Skeletal muscle cell (primary cell): ENCODE results near the gene HSPB9.

ENCODE experiments used
- DNase-seq: peaks from one replicate; pipeline ENCODE4 v3.0.0-alpha.2; 2010; ENCODE audit warnings: low read depth
- H3K4me3 ChIP-seq: 2 replicates; pipeline ENCODE4 v1.5.1; 2011; ENCODE audit warnings: low read depth, mild to moderate bottlenecking, control low read depth, low read length, moderate library complexity

Gene HSPB9

DNA sequence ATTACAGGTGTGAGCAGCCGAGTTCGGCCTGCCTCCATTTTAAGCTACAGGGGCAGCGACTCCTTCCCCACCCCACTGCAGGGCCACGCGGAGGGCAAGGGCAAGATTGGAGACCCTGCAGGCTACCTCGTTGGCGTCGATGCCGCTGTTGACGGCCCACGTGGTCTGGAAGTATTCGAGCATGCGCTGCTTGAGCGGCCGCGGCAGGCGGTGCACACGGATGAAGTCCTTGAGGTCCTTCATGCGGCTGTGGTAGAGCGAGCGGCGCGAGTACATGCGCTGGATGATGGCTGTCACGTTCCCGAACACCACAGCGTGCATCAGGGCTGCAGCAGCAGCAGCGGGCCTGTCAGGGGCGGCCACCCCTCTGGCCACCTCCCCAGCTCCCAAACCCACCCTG lies 46.7 kb downstream of the HSPB9 start:
- no peak overlapping the region for H3K4me3 ChIP-seq
- no peak for DNase-seq

- DNase-seq = no peak
- H3K4me3 ChIP-seq = no peak overlapping the region
Measured at GRCh38 chr17:42171831-42172230, 49.2 kb downstream of the HSPB9 start.
